SU-DHL-6 (cell line): ENCODE results near the gene ARHGDIA.

Source experiments
- EZH2phosphoT487 ChIP-seq: fragments of 200-600 bp; sonication (generic), shearing (Covaris generic); conservative IDR thresholded peaks from 2 replicates; pipeline ENCODE4 v1.6.1; 2018; ENCODE audit warnings: mild to moderate bottlenecking, antibody characterized with exemption, low read length, moderate library complexity, mixed read lengths
- TF ChIP-seq, protein P1 (sequence below): fragments of 200-600 bp; sonication (generic); IDR thresholded peaks from one replicate; pipeline ENCODE4 v1.5.1; 2017; ENCODE audit warnings: antibody characterized with exemption, mild to moderate bottlenecking, low read length, moderate library complexity; ENCODE audit not compliant: insufficient read depth, poor library complexity, severe bottlenecking

DNA sequence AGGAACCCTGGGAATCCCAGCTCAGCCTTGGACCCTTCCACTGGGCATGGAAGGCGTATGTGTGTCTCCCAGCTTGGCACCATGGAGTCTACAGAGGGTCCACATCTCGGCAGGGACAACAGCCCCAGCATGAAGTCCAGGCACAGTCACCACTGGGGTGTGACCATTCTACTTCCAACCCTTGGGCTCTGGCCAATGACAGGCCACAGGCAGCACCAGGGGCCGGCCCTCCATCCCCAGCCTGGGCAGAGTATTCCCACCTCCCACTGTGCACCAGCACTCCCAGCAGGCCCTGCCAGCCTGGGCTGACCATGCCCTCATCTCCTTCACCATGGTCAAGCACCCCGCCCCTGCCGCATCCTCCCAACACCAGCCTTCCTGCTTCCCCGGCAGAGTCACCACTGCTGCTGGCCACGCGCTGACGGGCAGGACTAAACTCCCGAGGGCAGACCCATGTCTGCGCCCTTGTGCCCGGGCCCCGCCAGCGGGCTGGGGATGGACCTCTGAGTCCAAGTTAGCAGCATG, 26.7 kb downstream of the ARHGDIA start:
- TF ChIP-seq, protein P1, sequence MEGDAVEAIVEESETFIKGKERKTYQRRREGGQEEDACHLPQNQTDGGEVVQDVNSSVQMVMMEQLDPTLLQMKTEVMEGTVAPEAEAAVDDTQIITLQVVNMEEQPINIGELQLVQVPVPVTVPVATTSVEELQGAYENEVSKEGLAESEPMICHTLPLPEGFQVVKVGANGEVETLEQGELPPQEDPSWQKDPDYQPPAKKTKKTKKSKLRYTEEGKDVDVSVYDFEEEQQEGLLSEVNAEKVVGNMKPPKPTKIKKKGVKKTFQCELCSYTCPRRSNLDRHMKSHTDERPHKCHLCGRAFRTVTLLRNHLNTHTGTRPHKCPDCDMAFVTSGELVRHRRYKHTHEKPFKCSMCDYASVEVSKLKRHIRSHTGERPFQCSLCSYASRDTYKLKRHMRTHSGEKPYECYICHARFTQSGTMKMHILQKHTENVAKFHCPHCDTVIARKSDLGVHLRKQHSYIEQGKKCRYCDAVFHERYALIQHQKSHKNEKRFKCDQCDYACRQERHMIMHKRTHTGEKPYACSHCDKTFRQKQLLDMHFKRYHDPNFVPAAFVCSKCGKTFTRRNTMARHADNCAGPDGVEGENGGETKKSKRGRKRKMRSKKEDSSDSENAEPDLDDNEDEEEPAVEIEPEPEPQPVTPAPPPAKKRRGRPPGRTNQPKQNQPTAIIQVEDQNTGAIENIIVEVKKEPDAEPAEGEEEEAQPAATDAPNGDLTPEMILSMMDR: no peak
- TF ChIP-seq EZH2phosphoT487: no peak
